ENCODE measurements around the gene GFOD1.
"Not testable (repeated sequence)": the region's sequence is repeated elsewhere in the genome, so short reads cannot be mapped to it uniquely, and the experiment has no call there.

Gene GFOD1

GRCh38 chr6:13402711-13403110 is 84.7 kb downstream of the GFOD1 start:
- no peak for DNase-seq

- no peak for DNase-seq
These were observed 86.6 kb downstream of the GFOD1 start for GRCh38 chr6:13400772-13401171.

DNA sequence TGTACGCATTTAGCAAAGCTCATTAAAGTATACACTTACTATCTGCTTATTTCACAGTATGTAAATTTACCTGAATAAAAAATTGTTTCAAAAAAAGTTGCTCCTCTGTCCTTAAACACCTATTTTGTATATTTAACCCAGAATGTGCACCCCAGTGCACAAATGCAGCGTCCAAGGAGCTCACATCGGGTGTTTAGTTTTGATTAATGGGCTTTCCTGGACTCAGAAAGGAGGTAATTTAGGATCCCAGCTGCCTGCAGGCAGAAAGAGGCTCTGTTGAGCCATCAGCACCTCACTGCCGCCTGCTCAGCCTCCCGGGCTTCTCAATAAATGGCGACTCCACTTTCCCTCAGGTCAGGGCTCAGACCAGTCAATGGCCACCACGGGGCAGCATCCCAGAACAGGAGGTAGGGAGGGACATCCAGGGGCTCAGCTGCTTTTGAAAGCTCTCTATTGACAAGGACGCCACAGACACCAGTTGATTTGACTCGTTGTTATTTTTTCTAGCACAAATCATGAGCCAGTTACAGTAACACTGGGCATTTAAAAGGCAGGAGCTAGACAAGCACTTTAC is 88.9 kb downstream of the GFOD1 start:
- DNase-seq: peak in 2 of 3 experiments; percentile 22 to 62

DNA sequence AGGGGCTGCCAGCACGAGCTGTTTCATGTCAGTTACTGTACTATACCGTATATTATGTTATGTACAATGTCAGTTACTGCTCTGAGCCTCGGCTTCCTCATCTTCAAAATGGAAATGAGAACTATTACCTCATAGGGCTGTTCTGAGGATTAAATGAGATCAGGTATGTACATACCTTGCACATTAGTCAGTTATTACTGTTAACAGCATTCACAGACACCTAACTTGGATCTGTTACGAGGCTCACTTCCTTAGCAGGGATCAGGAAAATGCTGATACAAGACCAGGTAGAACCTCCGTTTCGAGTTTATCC is 89.4 kb downstream of the GFOD1 start:
- DNase-seq: peak in 1 of 3 experiments; percentile 34

- no peak for DNase-seq
These were observed 89.9 kb downstream of the GFOD1 start for GRCh38 chr6:13397359-13398068.

GRCh38 chr6:13396241-13396792 is 91.1 kb downstream of the GFOD1 start:
- DNase-seq: no peak

- DNase-seq: peak in 1 of 3 experiments; percentile 12
These were observed 91.8 kb downstream of the GFOD1 start for GRCh38 chr6:13395272-13396237.

DNA sequence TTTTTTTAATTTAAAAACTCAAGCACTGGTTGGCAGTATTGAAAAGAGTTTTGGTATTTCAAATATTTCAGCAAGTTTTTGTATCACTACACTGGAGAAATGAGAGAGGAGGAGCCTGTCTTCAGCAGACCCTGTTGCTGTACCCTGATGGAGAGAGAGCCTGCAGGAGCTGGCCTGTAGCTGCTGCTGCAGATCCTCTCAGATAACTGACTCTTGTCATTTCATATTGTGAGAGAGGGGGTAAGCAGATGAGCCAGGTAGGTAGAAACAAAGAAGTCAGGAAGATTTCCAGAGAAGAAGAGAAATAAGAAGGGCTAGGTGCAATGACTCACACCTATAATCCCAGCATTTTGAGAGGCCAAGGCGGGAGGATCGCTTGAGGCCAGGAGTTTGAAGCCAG is 94.9 kb downstream of the GFOD1 start:
- DNase-seq: no peak

- DNase-seq: no peak
These were observed 95.9 kb downstream of the GFOD1 start for GRCh38 chr6:13391537-13391936.

GRCh38 chr6:13390658-13391057 is 96.7 kb downstream of the GFOD1 start:
- no peak for DNase-seq

DNA sequence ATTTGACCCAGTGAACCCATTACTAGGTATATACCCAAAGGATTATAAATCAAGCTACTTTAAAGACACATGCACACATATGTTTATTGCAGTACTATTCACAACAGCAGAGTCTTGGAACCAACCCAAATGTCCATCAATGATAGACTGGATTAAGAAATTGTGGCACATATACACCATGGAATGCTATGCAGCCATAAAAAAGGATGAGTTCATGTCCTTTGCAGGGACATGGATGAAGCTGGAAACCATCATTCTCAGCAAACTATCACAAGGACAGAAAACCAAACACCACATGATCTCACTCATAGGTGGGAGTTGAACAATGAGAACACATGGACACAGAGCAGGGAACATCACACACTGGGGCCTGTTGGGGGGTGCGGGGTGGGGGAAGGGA is 98.2 kb downstream of the GFOD1 start:
- not testable (repeated sequence) for DNase-seq

GRCh38 chr6:13388769-13389168 is 98.6 kb downstream of the GFOD1 start:
- not testable (repeated sequence) for DNase-seq

DNA sequence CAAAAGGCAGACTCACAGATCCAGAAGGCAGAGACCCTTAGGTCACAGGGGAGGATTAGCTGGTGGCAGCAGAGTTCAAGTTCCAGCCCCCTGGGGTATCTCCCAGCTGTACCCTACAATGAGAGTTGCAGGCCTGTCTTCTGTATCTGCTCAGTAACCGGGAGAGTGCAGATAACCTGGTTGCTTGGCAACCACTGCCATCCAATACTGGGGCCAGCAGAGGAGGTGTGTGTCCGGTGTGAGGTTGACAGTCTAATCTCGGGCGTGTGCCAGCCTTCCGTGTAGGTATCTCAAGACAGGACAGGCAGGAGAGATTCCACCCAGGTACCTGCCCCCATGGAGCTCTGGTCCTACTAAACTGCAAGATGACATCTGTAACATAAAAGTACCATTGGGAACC is 102.4 kb downstream of the GFOD1 start:
- DNase-seq: peak in 2 of 3 experiments; percentile 26 to 55

GRCh38 chr6:13384506-13384905 is 102.9 kb downstream of the GFOD1 start:
- no peak for DNase-seq

GRCh38 chr6:13383328-13384163 is 103.9 kb downstream of the GFOD1 start:
- DNase-seq: peak in 2 of 3 experiments; percentile 59 to 92

- no peak for DNase-seq
These were observed 106.6 kb downstream of the GFOD1 start for GRCh38 chr6:13380761-13381160.

GRCh38 chr6:13378669-13379590 is 108.5 kb downstream of the GFOD1 start:
- DNase-seq: peak; percentile 56 to 87 (median 73)

GRCh38 chr6:13377054-13377758 is 110.2 kb downstream of the GFOD1 start:
- DNase-seq: no peak

- DNase-seq: no peak
These were observed 112.0 kb downstream of the GFOD1 start for GRCh38 chr6:13375360-13375878.

DNA sequence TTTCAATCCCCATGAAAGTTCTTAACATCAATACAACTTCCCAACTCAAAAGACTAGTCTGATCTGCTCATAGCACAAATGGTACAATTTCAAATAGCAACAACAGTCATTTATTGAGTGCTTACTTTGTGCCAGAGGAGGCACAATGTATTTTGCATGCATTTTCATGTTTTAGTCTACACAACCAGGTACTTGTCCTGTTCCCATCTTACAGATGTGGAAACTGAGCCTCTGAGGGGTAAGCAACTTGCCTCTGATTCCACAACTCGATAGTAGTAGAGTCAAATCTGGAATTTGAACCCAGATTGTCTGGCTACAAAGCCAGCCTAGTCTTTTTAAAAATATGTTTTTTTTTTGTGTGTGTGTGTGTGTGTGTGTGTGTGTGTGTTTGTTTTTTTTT is 113.5 kb downstream of the GFOD1 start:
- no peak for DNase-seq
